ENCODE measurements around the gene SPI1. TPM values are rescaled to one million over a fixed set of nuclear protein-coding genes. Genes with fewer than 3 reads are reported as not detected.

Gene SPI1
- total RNA-seq, 4 donors from 2014 or later = 25.0 to 69.4 (median 48.4) TPM

DNA sequence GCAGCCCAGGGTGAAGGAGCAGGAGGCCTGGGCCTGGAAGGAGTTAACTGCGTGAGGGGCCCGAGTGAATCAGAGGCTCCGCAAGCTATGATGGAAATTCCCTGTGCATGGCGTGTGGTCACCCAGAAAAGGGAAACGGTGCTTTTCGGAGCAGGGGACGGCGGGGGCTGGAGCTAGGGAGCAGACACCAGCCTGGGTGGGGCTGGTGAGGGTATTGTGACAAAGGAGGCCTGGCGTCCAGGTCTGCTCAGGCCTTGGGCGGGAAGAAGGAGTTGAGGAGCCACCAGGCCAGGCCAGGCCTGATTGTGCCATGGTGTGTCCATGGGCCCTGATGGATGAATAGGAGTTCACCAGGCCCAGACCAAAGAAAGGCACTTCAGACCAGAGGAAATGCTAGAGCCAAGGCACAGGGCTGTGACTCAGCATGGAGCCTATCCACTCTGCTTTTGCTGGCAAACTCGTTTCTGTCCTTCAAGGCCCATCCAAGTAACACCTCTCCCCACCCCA is 12.8 kb upstream of the SPI1 start:
- TF ChIP-seq, protein P1, sequence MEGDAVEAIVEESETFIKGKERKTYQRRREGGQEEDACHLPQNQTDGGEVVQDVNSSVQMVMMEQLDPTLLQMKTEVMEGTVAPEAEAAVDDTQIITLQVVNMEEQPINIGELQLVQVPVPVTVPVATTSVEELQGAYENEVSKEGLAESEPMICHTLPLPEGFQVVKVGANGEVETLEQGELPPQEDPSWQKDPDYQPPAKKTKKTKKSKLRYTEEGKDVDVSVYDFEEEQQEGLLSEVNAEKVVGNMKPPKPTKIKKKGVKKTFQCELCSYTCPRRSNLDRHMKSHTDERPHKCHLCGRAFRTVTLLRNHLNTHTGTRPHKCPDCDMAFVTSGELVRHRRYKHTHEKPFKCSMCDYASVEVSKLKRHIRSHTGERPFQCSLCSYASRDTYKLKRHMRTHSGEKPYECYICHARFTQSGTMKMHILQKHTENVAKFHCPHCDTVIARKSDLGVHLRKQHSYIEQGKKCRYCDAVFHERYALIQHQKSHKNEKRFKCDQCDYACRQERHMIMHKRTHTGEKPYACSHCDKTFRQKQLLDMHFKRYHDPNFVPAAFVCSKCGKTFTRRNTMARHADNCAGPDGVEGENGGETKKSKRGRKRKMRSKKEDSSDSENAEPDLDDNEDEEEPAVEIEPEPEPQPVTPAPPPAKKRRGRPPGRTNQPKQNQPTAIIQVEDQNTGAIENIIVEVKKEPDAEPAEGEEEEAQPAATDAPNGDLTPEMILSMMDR (IDR thresholded peaks at IDR 0.05) = no peak
- no peak for ATAC-seq (ENCODE audit: low FRiP score)
- DNase-seq (ENCODE audit: low spot score) = no peak

- TF ChIP-seq, protein P1 (IDR thresholded peaks at IDR 0.05) = no peak
- DNase-seq (ENCODE audit: low spot score) (no peak), ATAC-seq (ENCODE audit: low FRiP score) (no peak)
These were observed 12.0 kb upstream of the SPI1 start for GRCh38 chr11:47390422-47390760.

GRCh38 chr11:47389577-47390421 is 11.5 kb upstream of the SPI1 start:
- ATAC-seq (ENCODE audit: low FRiP score) (no peak), DNase-seq (ENCODE audit: low spot score) (no peak)

GRCh38 chr11:47388697-47389576 is 10.6 kb upstream of the SPI1 start:
- ATAC-seq (ENCODE audit: low FRiP score) (no peak), DNase-seq (ENCODE audit: low spot score) (no peak)
- TF ChIP-seq, protein P1 (IDR thresholded peaks at IDR 0.05) = no peak

More at GRCh38 chr11:47389577-47390421, 11.5 kb upstream of the SPI1 start:
- TF ChIP-seq, protein P1 (IDR thresholded peaks at IDR 0.05) = no peak

GRCh38 chr11:47387944-47388696 is 9.8 kb upstream of the SPI1 start:
- ATAC-seq (ENCODE audit: low FRiP score) (no peak), DNase-seq (ENCODE audit: low spot score) (no peak)
- TF ChIP-seq, protein P1 (IDR thresholded peaks at IDR 0.05) = no peak

GRCh38 chr11:47384498-47384897 is 6.2 kb upstream of the SPI1 start:
- DNase-seq (ENCODE audit: low spot score) = no peak
- TF ChIP-seq, protein P1 (IDR thresholded peaks at IDR 0.05) = no peak

More at GRCh38 chr11:47384498-47384897, 6.2 kb upstream of the SPI1 start:
- ATAC-seq (ENCODE audit: low FRiP score) = no peak
